Measurements from ENCODE around the gene GANAB. TPM values are rescaled to one million over a fixed set of nuclear protein-coding genes. Genes with fewer than 3 reads are reported as not detected.
"Not testable (repeated sequence)": the region's sequence is repeated elsewhere in the genome, so short reads cannot be mapped to it uniquely, and the experiment has no call there.

Gene GANAB
- total RNA-seq: 100 to 1,000 TPM in 2 of 4 donors, 10 to 100 TPM in 2; 77.7 to 129 (median 111) TPM

GRCh38 chr11:62645946-62646824, at the start of gene GANAB:
GANAB (minus strand) TSS chr11:62646613; CDS start chr11:62646599, 14 bp downstream.
- peak within 1 kb of the TSS; percentile 91 to 96 (median 92) for H3K27ac ChIP-seq (replicated peaks in 1 of 4)
- DNase-seq (ENCODE audit: extremely low spot score): peak; percentile 100
- peaks cover 26 to 48% (median 36%) of the 10 kb centered on the region in 4 donors for H3K4me1 ChIP-seq
- no peaks in the 10 kb centered on the region for H3K9me3 ChIP-seq
- H3K27me3 ChIP-seq: no peaks in the 10 kb centered on the region
- intact Hi-C loops (cut with DNase I): no loop called here
- TF ChIP-seq POLR2A (IDR thresholded peaks at IDR 0.05; ENCODE audit: low read depth): peak; percentile 72
- peak; percentile 90 to 91 for TF ChIP-seq POLR2AphosphoS5 (IDR thresholded peaks at IDR 0.05)
- TF ChIP-seq CTCF (IDR thresholded peaks at IDR 0.05): peak in 1 of 3 experiments; percentile 3
- no peak for TF ChIP-seq EP300 (IDR thresholded peaks at IDR 0.05)
- H3K4me3 ChIP-seq: peak within 1 kb of the TSS; percentile 81 to 96 (median 86)
- 0% methylated on average over 33 of the region's 73 CpGs for WGBS
- peaks cover 23 to 56% (median 46%) of the 10 kb centered on the region in 4 donors for H3K36me3 ChIP-seq

- WGBS: 44% methylated on average over 14 of the region's 14 CpGs
- H3K4me1 ChIP-seq: peaks cover 8 to 24% (median 16%) of the 10 kb centered on the region in 4 donors
- intact Hi-C loops (cut with DNase I): loop anchor here (5.0 kb wide), 1 partner anchor 312 kb away; no protein-coding TSS in a partner anchor
- peaks cover 17 to 48% (median 37%) of the 10 kb centered on the region in 4 donors for H3K36me3 ChIP-seq
- peak overlapping the region in 1 of 4 donors; percentile 7 for H3K27ac ChIP-seq (replicated peaks in 1 of 4)
- H3K4me3 ChIP-seq: no peak overlapping the region
- DNase-seq (ENCODE audit: extremely low spot score): peak; percentile 93
- TF ChIP-seq POLR2A (IDR thresholded peaks at IDR 0.05; ENCODE audit: low read depth): no peak
- peak; percentile 25 to 56 for TF ChIP-seq POLR2AphosphoS5 (IDR thresholded peaks at IDR 0.05)
- TF ChIP-seq CTCF (IDR thresholded peaks at IDR 0.05): peak; percentile 73 to 81 (median 79)
- no peaks in the 10 kb centered on the region for H3K9me3 ChIP-seq
- no peaks in the 10 kb centered on the region for H3K27me3 ChIP-seq
Measured at GRCh38 chr11:62694455-62695167, 48.2 kb upstream of the GANAB start.

- Histone ChIP-seq H3K36me3 (peaks cover 17 to 48% (median 37%) of the 10 kb centered on the region in 4 donors), H3K4me1 (peaks cover 8 to 31% (median 22%) of the 10 kb centered on the region in 4 donors)
- H3K27me3 ChIP-seq; intact Hi-C loops (cut with DNase I); H3K27ac ChIP-seq (replicated peaks in 1 of 4); H3K4me3 ChIP-seq; DNase-seq (ENCODE audit: extremely low spot score); H3K9me3 ChIP-seq: not testable (repeated sequence)
- 83% methylated on average over 4 of the region's 4 CpGs for WGBS
Measured at GRCh38 chr11:62693624-62694023, 47.2 kb upstream of the GANAB start.

GRCh38 chr11:62689421-62690183, 43.2 kb upstream of the GANAB start, which contains the start of gene LRRN4CL:
LRRN4CL (minus strand) TSS chr11:62689530; CDS start chr11:62688508, 1,022 bp downstream.
- 39% methylated on average over 11 of the region's 11 CpGs for WGBS
- DNase-seq (ENCODE audit: extremely low spot score): peak; percentile 97
- TF ChIP-seq EP300 (IDR thresholded peaks at IDR 0.05): no peak
- peak; percentile 24 for TF ChIP-seq POLR2A (IDR thresholded peaks at IDR 0.05; ENCODE audit: low read depth)
- TF ChIP-seq POLR2AphosphoS5 (IDR thresholded peaks at IDR 0.05): peak; percentile 76 to 87
- no peak for TF ChIP-seq CTCF (IDR thresholded peaks at IDR 0.05)

More at GRCh38 chr11:62689421-62690183, 43.2 kb upstream of the GANAB start, which contains the start of gene LRRN4CL:
- Histone ChIP-seq H3K36me3 (peaks cover 17 to 45% (median 37%) of the 10 kb centered on the region in 4 donors), H3K4me3 (peak within 1 kb of the TSS; percentile 47 to 57 (median 50)), H3K27ac (replicated peaks in 1 of 4) (peak within 1 kb of the TSS; percentile 57 to 80 (median 72)), H3K4me1 (peaks cover 10 to 39% (median 30%) of the 10 kb centered on the region in 4 donors), H3K9me3 (no peaks in the 10 kb centered on the region), H3K27me3 (peaks cover 3 to 20% (median 8%) of the 10 kb centered on the region in 4 donors)
- intact Hi-C loops (cut with DNase I): no loop called here
